Measurements from ENCODE around the gene SH3BP1.

SH3BP1 gene

GRCh38 chr22:37650463-37651136 lies 11.1 kb downstream of the SH3BP1 start:
- TF ChIP-seq CEBPB (IDR thresholded peaks at IDR 0.05): no peak
- TF ChIP-seq USF1 (IDR thresholded peaks at IDR 0.05): no peak
- TF ChIP-seq TAF1 (IDR thresholded peaks at IDR 0.05; ENCODE audit: low read depth): no peak
- TF ChIP-seq NFIC (IDR thresholded peaks at IDR 0.05): no peak
- no peak for TF ChIP-seq TCF12 (IDR thresholded peaks at IDR 0.05; ENCODE audit: low read depth)
- TF ChIP-seq CREB1 (IDR thresholded peaks at IDR 0.05; ENCODE audit: low read depth): no peak
- TF ChIP-seq REST (IDR thresholded peaks at IDR 0.05; ENCODE audit: low read depth): no peak
- TF ChIP-seq MAX (IDR thresholded peaks at IDR 0.05): no peak
- TF ChIP-seq ZBTB7A (IDR thresholded peaks at IDR 0.05; ENCODE audit: low read depth): no peak
- TF ChIP-seq FOXM1 (IDR thresholded peaks at IDR 0.05; ENCODE audit: borderline replicate concordance, low read depth): no peak

- no peak for TF ChIP-seq YY1 (IDR thresholded peaks at IDR 0.05; ENCODE audit: low read depth)
- TF ChIP-seq ZBTB7A (IDR thresholded peaks at IDR 0.05; ENCODE audit: low read depth): no peak
- no peak for TF ChIP-seq NFIC (IDR thresholded peaks at IDR 0.05)
- no peak for TF ChIP-seq TEAD4 (IDR thresholded peaks at IDR 0.05)
- TF ChIP-seq EGR1 (IDR thresholded peaks at IDR 0.05): no peak
- TF ChIP-seq REST (IDR thresholded peaks at IDR 0.05; ENCODE audit: low read depth): no peak
- no peak for TF ChIP-seq CREB1 (IDR thresholded peaks at IDR 0.05; ENCODE audit: low read depth)
- no peak for TF ChIP-seq MAX (IDR thresholded peaks at IDR 0.05)
- no peak for TF ChIP-seq FOXM1 (IDR thresholded peaks at IDR 0.05; ENCODE audit: borderline replicate concordance, low read depth)
- TF ChIP-seq EP300 (IDR thresholded peaks at IDR 0.05; ENCODE audit: borderline replicate concordance): no peak
- TF ChIP-seq USF1 (IDR thresholded peaks at IDR 0.05): no peak
- TF ChIP-seq TAF1 (IDR thresholded peaks at IDR 0.05; ENCODE audit: low read depth): no peak
- TF ChIP-seq TCF12 (IDR thresholded peaks at IDR 0.05; ENCODE audit: low read depth): no peak
Observed at GRCh38 chr22:37654563-37655251, 15.2 kb downstream of the SH3BP1 start.

GRCh38 chr22:37655252-37655563 lies 15.7 kb downstream of the SH3BP1 start:
- no peak for TF ChIP-seq ZBTB7A (IDR thresholded peaks at IDR 0.05; ENCODE audit: low read depth)
- no peak for TF ChIP-seq NFIC (IDR thresholded peaks at IDR 0.05)
- TF ChIP-seq YY1 (IDR thresholded peaks at IDR 0.05; ENCODE audit: low read depth): no peak
- TF ChIP-seq CREB1 (IDR thresholded peaks at IDR 0.05; ENCODE audit: low read depth): no peak
- no peak for TF ChIP-seq CEBPB (IDR thresholded peaks at IDR 0.05)
- TF ChIP-seq TEAD4 (IDR thresholded peaks at IDR 0.05): no peak
- TF ChIP-seq TCF12 (IDR thresholded peaks at IDR 0.05; ENCODE audit: low read depth): no peak
- no peak for TF ChIP-seq REST (IDR thresholded peaks at IDR 0.05; ENCODE audit: low read depth)
- TF ChIP-seq RAD21 (IDR thresholded peaks at IDR 0.05; ENCODE audit: low read depth): no peak

GRCh38 chr22:37657590-37658132 lies 18.2 kb downstream of the SH3BP1 start:
- TF ChIP-seq YY1 (IDR thresholded peaks at IDR 0.05; ENCODE audit: low read depth): no peak
- no peak for TF ChIP-seq FOXM1 (IDR thresholded peaks at IDR 0.05; ENCODE audit: borderline replicate concordance, low read depth)
- TF ChIP-seq CEBPB (IDR thresholded peaks at IDR 0.05): no peak
- TF ChIP-seq REST (IDR thresholded peaks at IDR 0.05; ENCODE audit: low read depth): no peak
- TF ChIP-seq NFIC (IDR thresholded peaks at IDR 0.05): no peak
- no peak for TF ChIP-seq TEAD4 (IDR thresholded peaks at IDR 0.05)
- TF ChIP-seq RAD21 (IDR thresholded peaks at IDR 0.05; ENCODE audit: low read depth): no peak
- TF ChIP-seq EGR1 (IDR thresholded peaks at IDR 0.05): no peak
- TF ChIP-seq MAX (IDR thresholded peaks at IDR 0.05): no peak
- TF ChIP-seq EP300 (IDR thresholded peaks at IDR 0.05; ENCODE audit: borderline replicate concordance): no peak
- TF ChIP-seq USF1 (IDR thresholded peaks at IDR 0.05): no peak
- no peak for TF ChIP-seq ZBTB7A (IDR thresholded peaks at IDR 0.05; ENCODE audit: low read depth)
- no peak for TF ChIP-seq TAF1 (IDR thresholded peaks at IDR 0.05; ENCODE audit: low read depth)
- no peak for TF ChIP-seq CREB1 (IDR thresholded peaks at IDR 0.05; ENCODE audit: low read depth)
- TF ChIP-seq TCF12 (IDR thresholded peaks at IDR 0.05; ENCODE audit: low read depth): no peak

Data from Ishikawa (cell line).